HG03342 (cell line): Measurements from ENCODE around the gene TMEM117.
A peak's percentile ranks its signal among the peaks of the same experiment; 100 is the strongest.
"Not testable (repeated sequence)": the region's sequence is repeated elsewhere in the genome, so short reads cannot be mapped to it uniquely, and the experiment has no call there.

Source experiments
- ATAC-seq: cut with Tn5 transposase; IDR thresholded peaks from one replicate; pipeline ENCODE4 v1.9.1; 2021; ENCODE audit warnings: mild to moderate bottlenecking, moderate library complexity; ENCODE audit not compliant: unreplicated experiment

TMEM117 gene

DNA sequence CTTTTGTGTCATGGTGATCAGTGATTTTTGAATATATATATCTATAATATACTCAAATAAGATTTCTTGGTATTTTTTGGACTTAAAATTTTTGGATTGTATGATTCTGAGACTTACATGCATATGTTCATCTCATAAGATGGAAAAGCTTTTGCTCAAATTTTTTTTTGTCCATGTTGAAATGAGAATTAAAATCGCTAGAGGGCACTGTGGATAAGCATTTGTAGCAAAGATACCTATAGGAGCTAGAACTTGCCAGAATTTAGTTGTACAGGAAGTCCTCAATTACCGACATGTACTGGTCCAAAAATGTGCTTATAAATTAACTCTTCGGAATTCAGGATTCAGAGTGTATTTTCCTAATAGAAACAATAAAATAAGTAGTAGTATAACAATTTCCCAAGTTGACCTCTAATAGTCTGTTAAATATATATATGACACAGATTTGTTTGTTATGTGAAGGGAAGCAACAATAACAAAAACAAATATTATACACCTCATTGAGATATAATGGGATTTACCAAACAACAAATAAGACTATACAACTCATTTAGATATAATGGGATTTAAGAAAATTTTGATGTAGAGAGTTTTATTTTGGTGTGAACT, 179.6 kb downstream of the TMEM117 start:
- ATAC-seq = peak; percentile 79

DNA sequence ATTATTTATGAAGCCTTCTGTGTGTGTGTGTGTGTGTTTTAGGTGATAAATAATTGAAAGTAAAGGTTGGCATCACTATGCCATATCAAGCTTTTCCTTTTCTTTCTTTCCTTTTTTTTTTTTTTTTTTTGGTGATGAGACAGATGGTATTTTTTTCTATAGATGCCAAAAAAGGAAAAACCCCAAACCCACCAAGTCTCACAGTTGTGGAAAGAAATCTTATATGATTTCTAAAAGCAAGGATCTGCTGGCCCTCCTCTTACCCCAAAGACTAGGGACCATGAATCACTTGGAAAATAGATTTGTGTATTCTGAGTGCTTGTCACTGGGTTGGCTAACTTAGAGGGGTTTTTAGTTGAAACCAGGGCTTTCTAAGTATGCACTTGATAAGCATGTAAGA, 181.3 kb downstream of the TMEM117 start:
- no peak for ATAC-seq

DNA sequence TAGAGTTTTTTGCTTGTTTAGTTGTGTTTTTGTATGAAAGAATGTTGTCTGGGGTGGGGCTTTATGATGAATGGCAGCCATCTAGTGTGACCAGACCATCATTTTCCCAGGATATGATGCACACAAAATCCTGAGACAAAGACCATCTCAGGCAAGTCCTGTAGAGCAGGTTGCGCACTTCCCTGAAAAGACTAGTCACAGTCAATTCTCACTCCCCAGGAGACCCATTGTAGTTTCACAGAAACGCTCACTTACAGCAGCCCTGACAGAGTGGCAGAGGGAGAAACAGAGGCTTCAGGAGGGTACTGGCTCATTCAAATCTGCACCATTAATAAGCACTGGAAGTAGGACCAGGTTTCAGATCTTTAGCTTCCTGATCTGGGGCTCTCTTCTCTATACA, 183.2 kb downstream of the TMEM117 start:
- ATAC-seq = no peak

DNA sequence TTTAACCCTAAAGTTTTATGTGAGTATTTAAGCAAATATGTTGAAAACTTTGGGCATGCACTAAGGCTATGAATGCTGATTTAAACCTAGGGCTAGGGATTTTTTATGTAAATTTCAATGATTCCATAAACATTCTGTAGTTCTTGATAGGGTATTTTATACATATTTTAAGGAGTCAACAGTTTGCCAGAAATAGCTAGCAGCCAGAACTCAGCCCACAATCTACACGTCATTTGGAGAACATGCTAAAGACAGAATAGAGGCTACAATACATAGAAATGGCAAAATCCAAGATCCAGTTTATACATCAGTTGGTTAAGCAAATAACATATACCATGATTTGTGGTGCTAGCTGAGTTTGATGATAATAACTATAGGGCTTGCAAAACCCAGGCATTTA, 184.7 kb downstream of the TMEM117 start:
- no peak for ATAC-seq

DNA sequence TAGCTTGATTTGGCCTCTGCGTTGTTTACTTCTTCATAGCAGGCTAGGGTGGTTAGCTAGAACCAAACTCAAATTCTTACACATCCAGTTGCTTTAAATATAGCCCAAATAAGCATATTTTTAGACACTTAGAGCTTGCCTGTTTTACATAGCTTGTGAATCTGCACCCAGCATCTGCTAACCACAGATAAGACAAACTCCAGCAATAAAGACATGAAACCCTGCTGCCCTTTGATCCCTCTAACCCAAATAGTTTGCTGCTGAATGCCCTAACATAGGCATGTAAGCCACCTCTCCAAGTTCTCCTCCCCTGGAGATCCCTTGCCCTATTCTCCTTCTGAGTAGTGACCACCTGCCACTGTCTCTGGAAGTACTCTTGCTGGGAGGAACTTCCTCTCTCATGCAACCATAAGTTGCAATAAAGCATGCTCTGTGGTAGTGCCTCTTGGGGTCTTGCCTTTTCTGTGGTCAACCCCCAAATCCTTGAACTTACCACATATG, 185.6 kb downstream of the TMEM117 start:
- ATAC-seq = peak; percentile 89

DNA sequence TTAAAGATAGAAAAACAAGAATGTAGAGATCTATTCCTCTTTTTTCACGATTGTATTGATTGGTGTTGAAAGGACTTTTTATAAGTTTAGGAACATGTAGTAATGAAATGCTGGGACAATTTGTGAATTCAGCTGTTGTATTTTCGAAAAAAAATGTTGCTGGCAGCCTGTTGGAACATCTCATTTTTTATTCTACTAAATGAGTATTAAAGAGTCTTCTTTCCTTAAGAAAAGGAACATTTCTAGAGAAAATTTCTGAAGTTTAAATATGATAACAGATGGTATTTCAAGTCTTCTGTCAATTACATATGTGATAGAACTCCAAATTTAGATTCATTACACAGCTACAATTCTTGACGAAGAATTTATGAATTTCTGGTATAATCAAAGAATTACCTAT, 189.6 kb downstream of the TMEM117 start:
- no peak for ATAC-seq

DNA sequence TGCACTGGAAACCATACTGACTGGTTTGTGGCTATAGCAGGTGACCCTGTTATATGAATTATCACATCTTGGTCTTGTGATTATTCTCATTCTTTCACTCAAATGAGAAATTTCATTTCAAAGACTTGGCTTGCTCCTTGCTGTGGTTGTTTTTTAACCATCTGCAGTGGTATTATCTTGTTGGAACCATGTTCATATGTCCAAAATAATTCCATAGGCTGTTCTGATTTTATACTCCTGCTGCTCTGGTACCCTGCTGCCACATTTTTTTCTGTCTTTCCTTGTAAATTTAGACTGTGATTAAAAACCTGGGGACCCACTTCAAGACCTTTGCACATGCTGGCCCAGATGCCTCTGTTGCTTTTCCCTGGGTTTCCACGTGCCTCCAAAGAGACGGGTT, 190.2 kb downstream of the TMEM117 start:
- ATAC-seq = no peak

DNA sequence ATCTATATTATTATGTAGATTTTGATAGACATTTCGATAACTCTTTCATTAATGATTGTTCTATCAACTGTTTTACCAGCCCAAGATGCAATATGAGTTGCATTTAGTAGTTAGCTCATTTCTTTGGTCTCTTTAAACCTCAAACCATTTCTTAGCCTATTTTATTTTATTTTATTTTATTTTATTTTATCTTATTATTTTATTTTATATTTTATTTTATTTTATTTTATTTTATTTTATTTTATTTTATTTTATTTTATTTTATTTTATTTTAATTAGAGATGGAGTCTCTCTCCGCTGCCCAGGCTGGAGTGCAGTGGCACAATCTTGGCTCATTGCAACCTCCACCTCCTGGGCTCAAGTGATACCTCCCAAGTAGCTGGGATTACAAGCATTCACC, 191.0 kb downstream of the TMEM117 start:
- not testable (repeated sequence) for ATAC-seq

DNA sequence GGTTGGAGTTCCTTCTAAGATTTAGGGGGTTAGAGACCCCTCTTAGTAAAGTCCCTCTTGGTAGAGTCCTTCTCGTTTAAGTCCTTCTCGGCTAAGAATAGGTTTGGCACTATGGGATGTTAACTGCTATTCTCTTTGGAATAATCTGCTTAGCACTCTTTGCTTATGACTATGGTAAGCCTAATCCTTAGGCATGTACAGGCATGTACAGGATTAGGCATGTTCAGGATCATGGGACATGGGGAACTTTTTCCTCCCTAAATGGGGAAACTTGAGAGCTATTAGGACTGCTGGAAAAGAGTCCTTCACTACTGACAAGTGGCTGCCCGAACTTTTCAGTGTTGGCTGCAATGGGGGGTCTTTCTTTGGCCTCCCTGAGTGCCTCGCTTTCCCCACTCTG, 193.3 kb downstream of the TMEM117 start:
- no peak for ATAC-seq

DNA sequence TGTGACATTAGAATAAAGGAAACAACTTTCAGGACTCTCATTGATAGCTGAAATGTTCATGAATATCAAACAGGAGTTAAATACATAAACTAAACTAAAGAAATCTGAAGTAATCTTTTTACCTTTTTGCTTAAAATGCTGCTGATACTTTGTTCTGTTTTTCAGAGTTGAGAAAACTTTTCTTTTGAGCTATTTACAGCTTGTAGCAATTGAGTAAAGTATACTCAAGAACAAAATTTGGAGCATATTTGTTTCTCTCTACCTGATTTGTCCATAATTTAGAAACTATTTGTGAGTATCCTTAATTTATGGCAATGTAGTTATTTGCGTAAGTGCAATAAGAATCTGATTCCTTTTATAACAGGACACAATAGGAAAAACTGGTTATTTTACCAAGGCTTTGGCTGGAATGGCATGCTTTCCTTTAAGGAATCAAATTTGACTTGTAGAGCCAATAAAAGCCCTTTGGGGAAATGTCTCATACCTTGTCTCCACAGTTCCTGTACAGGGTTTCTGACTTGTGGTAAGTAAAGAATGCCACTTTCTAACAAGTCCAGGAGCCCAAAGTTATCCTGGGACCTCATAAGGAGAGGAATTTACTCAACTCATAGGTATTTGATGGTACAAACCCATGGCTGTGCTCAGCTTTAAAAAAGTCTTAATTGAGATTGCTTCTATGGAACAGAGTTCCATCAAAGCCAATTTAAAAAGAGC, 195.7 kb downstream of the TMEM117 start:
- no peak for ATAC-seq

DNA sequence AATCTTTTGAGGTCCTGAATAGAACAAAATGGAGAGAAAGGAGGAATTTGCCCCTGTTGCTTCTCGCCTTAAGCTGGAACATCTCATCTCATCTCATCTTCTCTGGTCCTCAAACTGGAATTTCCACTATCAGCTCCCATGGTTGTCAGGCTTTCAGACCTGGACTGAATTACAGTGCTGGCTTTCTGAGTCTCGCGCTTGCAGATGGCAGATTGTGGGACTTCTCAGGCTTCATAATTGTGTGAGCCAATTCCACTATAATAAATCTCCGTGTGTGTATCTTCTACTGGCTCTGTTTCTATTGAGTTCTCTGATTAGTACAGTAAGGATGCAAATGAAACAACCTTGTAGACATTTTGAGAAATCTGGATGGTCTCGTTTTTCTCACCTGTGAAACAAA, 199.0 kb downstream of the TMEM117 start:
- ATAC-seq = no peak

DNA sequence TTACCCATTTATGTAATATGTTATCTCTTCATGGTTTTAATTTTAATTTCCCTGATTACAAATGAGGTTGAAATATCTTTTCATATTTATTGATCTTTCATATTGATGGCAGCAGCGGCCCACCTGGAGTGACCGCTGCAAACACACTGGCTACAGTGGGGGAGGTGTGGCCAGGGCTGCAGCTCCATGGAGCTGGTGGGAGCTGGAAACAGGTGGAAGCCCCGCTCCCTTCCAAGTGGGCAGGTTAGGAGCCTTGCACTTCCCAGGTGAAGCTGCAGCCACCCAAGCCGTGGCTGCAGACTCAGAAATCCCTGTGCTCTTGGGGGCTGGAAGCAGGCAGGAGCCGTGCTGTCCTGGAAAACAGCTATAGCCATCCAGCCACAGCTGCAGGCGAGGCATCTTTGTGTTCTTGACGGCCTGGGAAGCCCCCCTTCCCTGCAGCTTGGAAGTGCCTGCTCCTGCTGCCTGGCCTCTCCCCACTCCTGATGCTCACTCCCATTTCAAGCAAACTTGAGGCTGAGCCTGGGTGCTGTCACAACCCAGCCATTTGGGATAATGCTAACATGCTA, 201.1 kb downstream of the TMEM117 start:
- no peak for ATAC-seq

DNA sequence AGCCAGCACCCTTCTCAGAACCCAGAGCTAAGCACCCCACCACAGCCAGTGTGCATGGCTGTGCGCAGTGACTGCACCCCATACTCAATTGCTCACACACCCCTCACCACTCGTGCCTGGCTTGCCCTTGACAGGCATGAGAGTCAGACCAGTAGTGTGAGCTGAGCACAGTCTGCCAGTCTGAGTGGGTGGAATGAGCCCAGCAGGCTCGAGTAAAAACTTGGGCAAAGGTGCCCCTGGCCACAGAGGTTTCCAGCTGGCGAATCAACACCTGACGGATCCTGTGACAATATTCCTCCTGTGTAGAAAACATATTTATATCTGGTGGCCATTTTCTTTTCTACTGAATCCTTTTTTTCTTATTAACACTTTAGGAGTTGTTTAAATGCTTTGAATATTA, 202.5 kb downstream of the TMEM117 start:
- no peak for ATAC-seq

DNA sequence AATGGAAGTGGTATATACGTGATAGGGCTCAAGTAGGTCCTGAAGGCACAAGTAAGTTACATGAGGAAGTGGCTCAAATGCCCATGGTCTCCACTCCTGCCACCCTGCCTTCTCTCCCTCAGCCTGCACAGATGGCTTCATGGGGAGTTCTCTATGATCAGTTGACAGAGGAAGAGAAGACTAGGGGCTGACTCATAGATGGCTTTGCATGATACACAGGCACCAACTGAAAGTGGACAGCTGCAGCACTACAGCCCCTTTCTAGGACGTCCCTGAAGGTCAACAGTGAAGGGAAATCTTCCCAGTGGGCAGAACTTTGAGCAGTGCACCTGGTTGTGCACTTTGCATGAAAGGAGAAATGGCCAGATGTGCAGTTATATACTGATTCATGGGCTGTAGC, 208.6 kb downstream of the TMEM117 start:
- not testable (repeated sequence) for ATAC-seq

DNA sequence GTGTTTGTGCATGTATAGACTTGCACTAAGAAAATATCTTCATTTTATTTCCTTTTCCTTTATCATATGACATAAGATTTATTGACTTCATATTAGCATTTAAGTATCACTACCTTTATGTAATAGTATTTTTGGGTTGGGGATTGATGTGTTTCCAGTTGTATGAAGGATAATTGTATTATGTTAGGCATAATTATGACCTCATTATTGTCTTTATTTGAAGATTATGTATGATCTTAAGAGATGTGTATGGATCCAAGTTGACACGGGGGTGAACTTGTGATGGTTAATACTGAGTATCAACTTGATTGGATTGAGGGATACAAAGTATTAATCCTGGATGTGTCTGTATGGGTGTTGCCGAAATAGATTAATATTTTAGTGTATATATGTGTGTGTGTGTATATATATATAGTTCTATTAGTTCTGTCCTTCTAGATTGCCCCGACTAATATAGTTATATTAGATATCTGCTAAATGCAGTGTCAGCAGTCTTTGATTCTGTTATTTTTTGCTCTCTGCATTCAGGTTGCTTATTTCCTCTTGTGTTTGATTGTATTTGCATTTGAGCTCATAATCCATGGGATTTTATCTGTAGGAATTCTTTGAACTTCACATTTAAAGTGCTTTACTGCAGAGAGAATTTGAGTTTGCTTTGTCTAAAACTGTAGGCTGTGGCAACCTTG, 211.0 kb downstream of the TMEM117 start:
- no peak for ATAC-seq

DNA sequence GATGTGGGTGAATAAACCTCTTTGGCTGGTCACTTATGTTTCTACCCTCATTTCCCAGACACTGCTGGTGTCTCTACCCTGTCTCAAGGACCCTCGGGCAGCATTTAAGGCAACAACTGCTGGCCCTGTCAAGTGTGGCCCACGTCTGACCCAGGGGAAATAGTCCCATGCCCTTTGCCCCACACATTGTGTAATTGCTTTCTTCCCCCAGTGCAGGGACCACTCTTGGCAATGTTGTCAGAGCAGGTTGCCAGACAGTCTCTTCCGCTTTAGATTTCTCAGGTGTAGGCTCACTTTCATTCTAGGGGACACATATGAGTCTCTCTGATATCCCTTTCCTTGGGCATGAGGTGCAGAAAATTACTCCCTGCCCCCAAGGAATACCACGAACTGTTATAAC, 216.7 kb downstream of the TMEM117 start:
- no peak for ATAC-seq

DNA sequence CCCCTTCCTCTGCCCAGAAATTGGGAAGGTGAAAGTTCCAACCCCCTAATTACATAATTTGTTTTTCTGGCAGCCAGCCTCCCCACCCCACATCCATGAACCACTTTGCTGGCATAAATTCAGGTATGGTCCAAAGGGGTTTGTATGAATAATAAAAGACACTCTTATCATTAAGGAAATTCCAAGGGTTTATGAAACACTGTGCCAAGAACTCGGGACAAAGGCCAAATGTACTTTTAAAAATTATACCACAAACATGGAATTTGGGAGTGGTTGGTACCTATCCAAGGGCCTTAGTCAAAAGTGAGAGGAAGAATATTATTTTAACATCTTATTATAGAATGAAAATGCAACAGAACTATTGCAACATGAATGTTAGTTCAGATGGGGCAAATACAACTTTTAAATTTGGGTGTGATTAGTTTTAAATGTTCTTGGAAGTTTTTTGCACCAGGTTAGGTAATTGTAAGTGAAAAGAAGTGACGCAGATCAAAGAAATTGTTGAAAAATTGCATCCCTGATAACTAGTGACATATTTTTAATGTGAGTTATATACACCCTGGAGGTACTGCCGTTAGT, 217.8 kb downstream of the TMEM117 start:
- no peak for ATAC-seq

DNA sequence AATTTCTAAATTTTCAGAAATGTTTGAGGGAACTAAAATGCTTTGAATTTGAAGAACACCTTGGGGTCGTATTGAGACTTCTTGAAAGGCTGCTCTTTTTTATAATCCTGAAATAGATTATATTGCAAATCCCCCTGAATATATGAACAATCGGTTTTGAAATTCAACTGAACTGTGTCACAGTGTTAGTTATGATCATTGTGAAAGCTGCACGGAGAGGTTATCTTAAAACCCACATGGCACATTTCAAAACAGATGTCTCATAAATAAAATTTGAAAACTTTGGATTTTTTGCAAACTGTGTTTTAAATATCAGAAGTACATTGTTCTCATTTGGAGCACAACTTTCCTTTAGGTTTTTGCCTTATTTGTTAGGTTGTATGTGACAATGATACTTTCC, 218.4 kb downstream of the TMEM117 start:
- no peak for ATAC-seq

DNA sequence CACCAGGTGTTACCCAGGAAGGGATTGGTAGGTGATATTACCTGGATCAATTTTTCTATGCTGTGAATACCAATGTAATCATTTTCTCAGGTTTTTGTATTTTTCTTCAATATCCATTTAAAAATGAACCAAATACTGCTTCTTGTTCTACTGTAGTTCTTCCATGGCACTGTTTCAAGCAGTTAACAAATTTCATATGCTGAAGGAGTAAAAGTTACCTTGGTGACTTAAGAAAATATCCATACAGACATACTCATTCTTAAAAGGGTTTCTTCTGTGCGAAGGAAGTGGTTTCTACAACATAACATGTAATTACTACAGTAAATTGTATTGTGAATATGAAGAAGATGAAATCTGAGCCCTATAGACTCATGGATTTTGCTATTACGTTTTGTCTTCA, 222.5 kb downstream of the TMEM117 start:
- ATAC-seq = no peak

DNA sequence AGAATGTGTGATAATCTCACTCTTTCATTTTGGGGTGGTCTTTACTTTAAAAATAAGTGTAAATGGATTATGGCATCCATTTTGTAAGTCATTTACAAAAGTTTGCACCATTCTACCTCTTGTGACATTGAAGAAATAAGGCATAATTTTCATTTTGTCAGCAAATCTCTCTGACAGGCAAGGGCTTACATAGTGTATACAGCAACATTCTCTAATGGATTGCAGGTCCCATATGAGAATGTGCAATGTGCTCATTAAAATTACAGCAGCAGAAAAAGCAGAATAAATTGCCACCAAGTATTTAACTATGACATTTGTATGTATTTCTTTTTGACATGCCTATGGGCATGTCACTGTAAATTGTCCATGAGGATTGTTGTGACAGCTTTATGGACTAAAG, 223.6 kb downstream of the TMEM117 start:
- ATAC-seq = no peak

DNA sequence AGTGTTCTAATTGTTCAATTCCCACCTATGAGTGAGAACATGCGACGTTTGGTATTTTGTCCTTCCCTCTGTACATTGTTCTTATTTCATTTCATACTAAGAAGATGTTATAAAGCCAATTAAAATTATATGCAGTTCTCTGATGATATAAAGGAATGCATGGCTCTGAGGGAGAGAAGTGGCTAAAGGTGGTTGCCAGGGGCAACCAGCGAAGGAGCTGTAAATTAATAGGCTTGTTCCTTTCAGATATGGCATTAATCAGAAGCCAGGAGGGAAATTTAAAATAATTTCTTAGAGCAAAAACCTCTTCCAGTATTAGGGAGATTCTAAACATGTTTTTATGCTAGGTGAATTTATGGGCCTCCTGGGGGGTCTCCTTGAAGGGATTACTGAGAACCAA, 227.8 kb downstream of the TMEM117 start:
- ATAC-seq = no peak
